GM21423 (cell line): ENCODE data around the gene ANAPC1.
"Not testable (repeated sequence)": the region's sequence is repeated elsewhere in the genome, so short reads cannot be mapped to it uniquely, and the experiment has no call there.

Experiments
- ATAC-seq: cut with Tn5 transposase; IDR thresholded peaks from one replicate; pipeline ENCODE4 v1.9.1; 2021; ENCODE audit warnings: mild to moderate bottlenecking, moderate library complexity; ENCODE audit not compliant: unreplicated experiment

ANAPC1 gene

GRCh38 chr2:111905990-111906735, 22.2 kb upstream of the ANAPC1 start:
- ATAC-seq, result peak; percentile 64

- not testable (repeated sequence) for ATAC-seq
Measured at GRCh38 chr2:111905475-111905869, 21.5 kb upstream of the ANAPC1 start.

DNA sequence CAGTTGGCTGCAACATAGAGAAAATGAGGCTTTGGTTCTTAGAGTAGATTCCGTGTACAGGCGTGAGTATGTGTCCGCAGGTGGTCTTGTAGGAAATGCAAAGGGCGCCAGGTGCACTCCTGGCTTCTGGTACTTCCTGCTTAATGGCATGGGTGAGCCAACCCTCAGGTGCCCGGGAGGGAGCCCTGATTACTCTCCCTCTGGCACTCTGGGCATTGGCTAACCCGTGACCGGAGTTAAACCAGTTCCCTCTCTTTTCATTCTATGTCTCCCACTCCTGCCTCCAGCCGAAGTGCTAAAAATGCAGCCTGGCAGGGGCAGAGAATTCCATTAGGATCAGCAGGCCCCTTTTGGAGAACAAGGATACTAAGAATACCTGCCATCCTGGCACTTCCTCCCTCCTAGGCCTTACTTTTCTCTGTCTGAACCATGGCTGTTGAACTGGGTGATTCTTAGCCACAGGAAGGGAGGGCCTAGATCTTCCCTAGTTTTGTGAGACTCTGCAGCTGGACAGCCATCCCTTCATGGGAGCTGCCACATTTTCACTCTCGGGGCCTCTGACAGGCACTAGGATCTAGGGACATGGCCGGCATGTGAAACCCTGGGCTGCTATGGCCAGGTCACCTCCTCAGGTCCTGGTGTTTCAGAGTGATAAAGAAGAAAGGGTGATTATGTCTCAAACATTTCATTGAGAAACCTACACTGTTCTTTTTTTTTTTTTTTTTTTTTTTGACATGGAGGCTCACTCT, 20.9 kb upstream of the ANAPC1 start:
- ATAC-seq, result no peak

DNA sequence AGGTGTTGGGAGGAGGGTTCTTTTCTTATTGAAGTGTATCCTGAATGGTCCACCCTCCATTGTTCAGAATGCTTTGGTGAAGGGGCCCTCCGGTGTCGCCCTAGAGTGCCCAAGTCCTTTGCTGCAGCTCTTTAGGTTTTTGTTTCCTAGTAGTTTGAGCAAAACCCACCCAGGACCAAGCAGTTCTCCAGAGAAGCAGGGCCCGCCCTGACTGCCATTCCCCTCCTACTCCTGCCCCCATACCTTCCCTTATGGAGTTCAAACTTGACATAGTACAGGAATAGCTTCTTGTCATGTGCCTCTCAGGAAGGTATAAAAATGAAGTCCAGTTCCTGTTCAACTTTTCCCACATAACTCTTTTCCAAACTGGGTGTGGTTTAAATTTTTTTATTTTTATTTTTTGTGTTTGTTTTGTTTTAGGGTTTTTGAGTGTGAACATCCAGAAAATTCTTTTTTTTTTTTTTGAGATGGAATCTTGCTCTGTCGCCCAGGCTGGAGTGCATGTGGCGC, 20.0 kb upstream of the ANAPC1 start:
- no peak for ATAC-seq

- ATAC-seq, result no peak
Measured at GRCh38 chr2:111903516-111903915, 19.5 kb upstream of the ANAPC1 start.

DNA sequence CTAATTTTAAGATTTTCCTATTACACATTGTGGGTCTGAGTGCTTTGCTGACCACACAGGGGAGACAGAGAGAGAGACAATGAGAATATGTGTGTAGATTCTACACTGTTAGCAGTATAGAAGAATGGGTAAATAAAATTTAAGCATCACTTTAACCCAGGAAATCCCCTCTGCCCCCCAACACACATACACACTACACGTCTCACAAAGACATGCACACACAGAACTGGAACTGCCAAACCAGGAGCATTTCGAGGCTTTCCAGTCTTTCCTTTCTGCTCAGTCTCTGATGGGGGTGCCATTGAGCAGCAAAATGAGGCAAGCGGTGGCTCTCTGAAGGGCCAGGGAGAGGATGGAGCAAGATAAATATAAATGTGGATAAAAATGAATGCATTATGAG, 16.9 kb upstream of the ANAPC1 start:
- ATAC-seq, result no peak

DNA sequence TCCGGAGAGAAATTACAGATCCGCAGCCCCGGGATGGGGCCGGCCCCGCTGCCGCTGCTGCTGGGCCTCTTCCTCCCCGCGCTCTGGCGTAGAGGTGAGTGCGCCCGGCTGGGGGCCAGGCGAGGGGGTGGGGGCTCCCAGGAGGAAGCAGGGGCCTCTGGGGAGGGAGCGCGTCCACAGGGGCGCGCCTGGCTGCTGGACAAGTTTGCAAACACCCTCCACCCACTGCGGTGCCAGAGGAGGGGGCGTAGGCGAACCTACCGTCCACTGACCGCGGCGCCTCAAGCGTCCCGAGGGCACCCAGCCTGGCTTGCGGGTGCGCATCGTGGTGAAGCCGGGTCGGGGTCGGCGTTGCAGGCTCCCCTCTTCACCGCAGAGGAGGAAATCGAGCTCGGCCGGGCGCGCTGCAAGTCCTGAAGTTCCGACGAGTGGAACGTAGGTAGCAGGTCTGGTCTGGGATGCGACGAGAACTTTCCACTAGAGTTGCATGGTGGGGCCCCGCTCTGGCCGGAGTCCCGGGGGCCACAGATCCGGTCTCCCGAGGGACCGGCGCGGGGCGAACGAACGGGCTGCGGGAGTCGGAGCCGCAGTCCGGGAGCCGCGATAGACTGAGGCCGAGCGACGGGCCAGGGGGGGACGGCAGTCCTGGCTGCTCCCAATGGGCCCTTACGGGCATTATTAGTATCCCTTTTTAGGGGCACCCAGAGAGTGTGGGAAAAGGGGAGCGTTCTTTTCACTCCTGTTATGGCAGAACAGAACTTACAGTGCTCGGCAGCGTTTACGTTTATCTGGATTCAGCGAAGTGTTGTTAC, 14.9 kb upstream of the ANAPC1 start:
- ATAC-seq, result peak; percentile 13

DNA sequence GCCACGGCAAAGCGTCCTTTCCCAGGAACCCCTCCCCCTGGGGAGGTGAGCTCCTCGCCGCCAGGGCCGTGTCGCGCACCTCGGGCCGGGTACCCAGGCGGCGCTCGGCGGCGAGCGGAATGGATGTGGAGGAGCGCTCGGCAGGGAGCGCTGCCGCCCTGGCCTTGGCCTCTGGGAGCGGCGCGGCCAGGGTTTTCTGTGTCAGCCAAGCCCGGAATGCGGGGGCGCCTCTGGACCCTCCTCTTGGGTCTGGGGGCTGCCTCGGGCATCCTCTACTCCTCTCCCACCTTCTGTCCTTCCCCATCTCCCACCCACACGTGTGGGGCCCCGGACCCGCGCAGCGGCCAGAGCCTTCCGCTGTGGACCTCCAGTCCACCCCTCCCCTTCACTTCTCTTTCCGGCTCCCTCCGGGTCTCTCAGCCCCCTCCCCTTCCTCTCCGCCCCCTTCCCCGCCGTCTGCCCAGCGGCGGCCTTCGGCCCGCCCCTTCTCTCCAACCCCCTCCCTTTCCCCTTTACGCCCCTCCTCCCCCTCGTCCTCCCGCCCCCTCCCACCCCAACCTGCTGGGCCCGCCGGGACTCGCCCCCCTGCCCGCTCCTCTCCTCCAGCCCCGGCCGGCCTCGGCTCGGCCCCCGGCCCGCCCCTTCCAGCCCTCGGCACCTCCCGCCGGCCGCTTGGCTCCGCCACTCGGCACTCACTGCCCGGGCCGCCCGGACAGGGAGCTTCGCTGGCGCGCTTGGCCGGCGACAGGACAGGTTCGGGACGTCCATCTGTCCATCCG, 14.1 kb upstream of the ANAPC1 start, which contains the start of gene MERTK:
Gene MERTK, plus strand, starts transcription at position 684 of the 779 bp plus-strand sequence. CDS start 129 bp downstream, outside the sequence.
- peak; percentile 67 for ATAC-seq

DNA sequence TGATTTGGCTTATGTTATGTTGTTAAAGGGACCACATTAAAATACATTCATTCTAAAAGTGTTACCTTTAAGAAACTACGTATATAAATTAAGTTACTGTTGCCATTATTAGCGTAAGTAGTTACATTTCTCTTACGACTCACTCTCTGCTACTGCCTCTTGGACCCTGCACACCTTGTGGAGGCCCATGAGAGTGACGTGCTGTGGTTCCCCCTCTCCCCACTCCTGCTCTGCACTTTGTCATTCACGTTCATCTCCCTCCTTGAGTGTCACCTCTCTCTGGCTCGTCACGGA, 13.6 kb upstream of the ANAPC1 start:
- peak; percentile 21 for ATAC-seq

- ATAC-seq, result no peak
Measured at GRCh38 chr2:111896576-111896975, 12.6 kb upstream of the ANAPC1 start.

DNA sequence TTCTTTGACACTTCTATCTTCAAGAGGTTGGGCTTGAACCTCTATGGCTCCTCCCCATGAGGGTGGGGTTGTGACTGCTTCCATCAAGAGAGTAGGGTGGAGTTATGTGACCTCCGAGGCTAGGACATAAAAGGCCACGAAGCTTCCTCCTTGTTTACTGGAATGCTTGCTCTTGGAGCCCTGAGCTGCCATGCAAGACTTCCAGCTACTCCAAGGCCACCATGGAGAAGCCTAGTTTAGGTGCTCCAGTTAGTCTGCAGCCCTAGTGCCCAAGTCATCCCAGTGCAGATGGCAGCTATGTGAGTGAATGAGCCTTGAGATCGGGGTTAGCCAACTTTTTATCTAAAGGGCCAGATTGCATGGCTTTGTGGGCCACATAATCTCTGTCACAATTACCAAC, 12.0 kb upstream of the ANAPC1 start:
- ATAC-seq, result no peak

DNA sequence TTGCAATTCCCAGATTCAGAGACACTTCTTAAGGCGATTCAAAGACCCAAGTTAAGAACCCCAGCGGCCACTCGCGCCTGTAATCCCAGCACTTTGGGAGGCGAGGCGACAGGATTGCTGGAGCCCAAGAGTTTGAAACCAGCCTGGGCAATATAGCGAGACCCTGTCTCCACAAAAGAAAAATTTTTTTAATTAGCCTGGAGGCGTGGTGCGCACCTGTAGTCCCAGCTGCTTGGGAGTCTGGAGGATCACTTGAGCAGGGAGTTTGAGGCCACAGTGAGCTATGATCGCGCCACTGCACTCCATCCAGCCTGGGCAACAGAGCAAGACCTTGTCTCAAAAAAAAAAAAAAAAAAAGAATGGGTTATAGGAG, 585 bp upstream of the ANAPC1 start:
- ATAC-seq, result no peak

DNA sequence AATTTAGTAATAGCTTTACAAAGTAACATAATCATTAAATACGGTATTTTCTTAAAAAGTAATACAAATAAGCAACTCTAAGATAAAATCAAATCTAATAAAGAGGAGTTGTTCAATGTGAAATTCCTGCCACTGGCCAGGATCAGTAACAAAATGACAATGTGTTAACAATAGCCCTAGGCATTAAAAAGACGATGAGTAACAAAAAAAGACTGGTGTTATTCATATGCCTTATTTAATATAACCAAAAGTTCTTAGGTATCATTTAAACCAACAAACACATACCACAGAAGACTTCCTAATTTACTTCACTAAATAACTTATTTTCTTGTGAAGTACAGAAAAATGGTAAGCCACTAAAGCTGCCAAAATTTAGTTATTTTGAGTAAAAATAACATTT, 11.2 kb downstream of the ANAPC1 start:
- ATAC-seq, result not testable (repeated sequence)

GRCh38 chr2:111865124-111865523, 18.9 kb downstream of the ANAPC1 start:
- ATAC-seq, result not testable (repeated sequence)

DNA sequence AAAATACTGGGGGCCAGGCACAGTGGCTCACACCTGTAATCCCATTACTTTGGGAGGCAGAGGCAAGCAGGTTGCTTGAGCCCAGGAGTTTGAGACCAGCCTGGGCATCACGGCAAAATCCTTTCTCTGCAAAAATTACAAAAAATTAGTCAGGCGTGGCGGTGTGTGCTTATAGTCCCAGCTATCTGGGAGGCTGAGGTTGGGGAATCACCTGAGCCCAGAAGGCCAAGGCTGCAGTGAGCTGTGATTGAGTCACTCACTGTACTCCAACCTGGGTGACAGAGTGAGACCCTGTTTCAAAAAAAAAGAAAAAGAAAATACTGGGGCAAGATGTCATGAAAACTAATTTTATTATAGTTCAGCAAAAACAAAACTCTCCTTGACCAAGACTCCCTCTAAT, 24.0 kb downstream of the ANAPC1 start:
- ATAC-seq, result not testable (repeated sequence)

GRCh38 chr2:111852544-111852943, 31.4 kb downstream of the ANAPC1 start:
- ATAC-seq, result not testable (repeated sequence)

GRCh38 chr2:111850646-111851045, 33.3 kb downstream of the ANAPC1 start:
- ATAC-seq, result not testable (repeated sequence)

GRCh38 chr2:111839625-111840282, 44.2 kb downstream of the ANAPC1 start:
- not testable (repeated sequence) for ATAC-seq

DNA sequence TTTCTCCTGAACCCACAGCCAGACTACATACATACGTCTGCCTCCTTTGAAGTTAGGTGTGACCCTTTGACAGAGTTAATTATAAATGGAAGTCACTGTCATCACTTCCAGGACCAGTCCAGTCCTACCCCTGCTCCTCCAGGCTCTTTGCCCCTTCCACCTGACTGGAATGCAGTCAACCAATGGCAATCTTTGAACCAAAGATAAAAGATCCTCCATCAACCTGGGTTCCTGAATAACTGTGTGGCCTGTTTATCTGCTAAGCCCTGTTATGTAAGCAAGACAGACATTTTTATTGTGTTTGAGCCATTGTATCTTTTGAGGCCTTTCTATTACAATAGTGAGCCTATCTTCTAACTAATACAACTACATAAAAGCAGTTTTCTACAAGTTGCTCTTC, 45.0 kb downstream of the ANAPC1 start:
- not testable (repeated sequence) for ATAC-seq

GRCh38 chr2:111834221-111834620, 49.8 kb downstream of the ANAPC1 start:
- ATAC-seq, result not testable (repeated sequence)
